HG03280 (cell line): ENCODE data around the gene CXCL12.

Source experiments
- ATAC-seq: cut with Tn5 transposase; IDR thresholded peaks from one replicate; pipeline ENCODE4 v1.9.1; 2021; ENCODE audit warnings: mild to moderate bottlenecking, moderate library complexity; ENCODE audit not compliant: unreplicated experiment

The CXCL12 gene

GRCh38 chr10:44386546-44387052, 1.7 kb upstream of the CXCL12 start:
- peak; percentile 61 for ATAC-seq

GRCh38 chr10:44385696-44386441, 972 bp upstream of the CXCL12 start:
- no peak for ATAC-seq

- no peak for ATAC-seq
Observed at GRCh38 chr10:44384601-44385025, 284 bp downstream of the CXCL12 start.

- no peak for ATAC-seq
Observed at GRCh38 chr10:44383749-44384600, 922 bp downstream of the CXCL12 start.

GRCh38 chr10:44382981-44383748, 1.7 kb downstream of the CXCL12 start:
- ATAC-seq, result no peak

- no peak for ATAC-seq
Observed at GRCh38 chr10:44382131-44382858, 2.6 kb downstream of the CXCL12 start.

GRCh38 chr10:44380829-44381600, 3.9 kb downstream of the CXCL12 start:
- no peak for ATAC-seq

GRCh38 chr10:44379907-44380306, 5.0 kb downstream of the CXCL12 start:
- ATAC-seq, result no peak

- ATAC-seq, result no peak
Observed at GRCh38 chr10:44378626-44379025, 6.3 kb downstream of the CXCL12 start.

- ATAC-seq, result no peak
Observed at GRCh38 chr10:44377651-44378310, 7.1 kb downstream of the CXCL12 start.

- no peak for ATAC-seq
Observed at GRCh38 chr10:44376472-44377099, 8.3 kb downstream of the CXCL12 start.

- no peak for ATAC-seq
Observed at GRCh38 chr10:44374155-44374554, 10.7 kb downstream of the CXCL12 start.

GRCh38 chr10:44373341-44373995, 11.4 kb downstream of the CXCL12 start:
- ATAC-seq, result no peak

GRCh38 chr10:44372181-44372580, 12.7 kb downstream of the CXCL12 start:
- no peak for ATAC-seq

- ATAC-seq, result no peak
Observed at GRCh38 chr10:44370731-44371248, 14.1 kb downstream of the CXCL12 start.

GRCh38 chr10:44369854-44370253, 15.0 kb downstream of the CXCL12 start:
- no peak for ATAC-seq

GRCh38 chr10:44369296-44369695, 15.6 kb downstream of the CXCL12 start:
- ATAC-seq, result no peak

GRCh38 chr10:44368637-44369036, 16.3 kb downstream of the CXCL12 start:
- no peak for ATAC-seq
